IPS-15b (cell line): ENCODE results near the gene CSNK1D.

Experiments used
- H3K27me3 ChIP-seq: one replicate; pipeline ENCODE4 v1.6.1; 2013; ENCODE audit warnings: low read length; ENCODE audit not compliant: control insufficient read depth, insufficient read depth
- H3K36me3 ChIP-seq: one replicate; pipeline ENCODE4 v1.6.1; 2013; ENCODE audit warnings: low read length; ENCODE audit not compliant: control insufficient read depth, insufficient read depth
- H3K4me1 ChIP-seq: one replicate; pipeline ENCODE4 v1.6.1; 2013; ENCODE audit warnings: mild to moderate bottlenecking, low read length; ENCODE audit not compliant: control insufficient read depth, insufficient read depth
- H3K4me3 ChIP-seq: one replicate; pipeline ENCODE4 v1.5.1; 2013; ENCODE audit warnings: low read depth, low read length
- H3K9ac ChIP-seq: one replicate; pipeline ENCODE4 v1.6.1; 2013; ENCODE audit warnings: low read depth, mild to moderate bottlenecking, low read length
- H3K9me3 ChIP-seq: one replicate; pipeline ENCODE4 v1.6.1; 2013; ENCODE audit warnings: mild to moderate bottlenecking, low read length; ENCODE audit not compliant: control insufficient read depth, insufficient read depth

The CSNK1D gene

DNA sequence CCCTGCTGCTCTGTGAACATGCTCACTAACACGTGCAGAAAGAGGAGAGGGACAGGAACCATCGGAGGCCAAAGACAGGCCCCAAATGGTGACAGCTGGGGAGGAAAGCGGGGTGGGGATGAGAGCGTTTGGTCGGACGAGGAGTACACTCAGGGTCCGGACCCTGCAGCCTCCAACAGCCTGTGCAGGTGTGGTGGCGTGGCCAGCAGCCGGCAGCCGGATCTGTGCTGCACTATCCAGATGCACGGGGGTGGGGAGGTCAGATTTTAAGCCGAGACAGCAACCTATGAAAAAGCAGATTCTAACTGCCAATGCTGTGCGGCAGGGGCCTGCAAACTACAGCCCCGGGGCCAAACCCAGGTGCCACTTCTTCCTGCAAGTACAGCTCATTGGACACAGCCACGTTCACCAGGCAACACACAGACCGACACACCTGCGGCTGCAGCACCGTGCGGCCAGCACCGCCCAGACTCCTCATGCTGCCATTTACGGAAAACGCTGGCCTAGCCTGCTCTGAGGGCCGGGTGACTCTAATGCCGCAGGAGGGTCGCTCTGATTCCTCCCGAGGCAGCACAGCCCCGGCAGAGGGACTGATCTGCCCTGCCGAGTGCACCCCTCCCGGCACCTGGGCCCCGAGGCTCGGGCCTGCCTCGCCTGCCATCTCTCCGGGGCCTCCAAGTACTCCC is 23.5 kb downstream of the CSNK1D start:
- Histone ChIP-seq H3K9me3 (no peaks in the 10 kb centered on the region), H3K36me3 (peaks cover 85% of the 10 kb centered on the region), H3K4me3 (no peak overlapping the region), H3K9ac (no peak overlapping the region), H3K4me1 (no peaks in the 10 kb centered on the region), H3K27me3 (no peaks in the 10 kb centered on the region)

DNA sequence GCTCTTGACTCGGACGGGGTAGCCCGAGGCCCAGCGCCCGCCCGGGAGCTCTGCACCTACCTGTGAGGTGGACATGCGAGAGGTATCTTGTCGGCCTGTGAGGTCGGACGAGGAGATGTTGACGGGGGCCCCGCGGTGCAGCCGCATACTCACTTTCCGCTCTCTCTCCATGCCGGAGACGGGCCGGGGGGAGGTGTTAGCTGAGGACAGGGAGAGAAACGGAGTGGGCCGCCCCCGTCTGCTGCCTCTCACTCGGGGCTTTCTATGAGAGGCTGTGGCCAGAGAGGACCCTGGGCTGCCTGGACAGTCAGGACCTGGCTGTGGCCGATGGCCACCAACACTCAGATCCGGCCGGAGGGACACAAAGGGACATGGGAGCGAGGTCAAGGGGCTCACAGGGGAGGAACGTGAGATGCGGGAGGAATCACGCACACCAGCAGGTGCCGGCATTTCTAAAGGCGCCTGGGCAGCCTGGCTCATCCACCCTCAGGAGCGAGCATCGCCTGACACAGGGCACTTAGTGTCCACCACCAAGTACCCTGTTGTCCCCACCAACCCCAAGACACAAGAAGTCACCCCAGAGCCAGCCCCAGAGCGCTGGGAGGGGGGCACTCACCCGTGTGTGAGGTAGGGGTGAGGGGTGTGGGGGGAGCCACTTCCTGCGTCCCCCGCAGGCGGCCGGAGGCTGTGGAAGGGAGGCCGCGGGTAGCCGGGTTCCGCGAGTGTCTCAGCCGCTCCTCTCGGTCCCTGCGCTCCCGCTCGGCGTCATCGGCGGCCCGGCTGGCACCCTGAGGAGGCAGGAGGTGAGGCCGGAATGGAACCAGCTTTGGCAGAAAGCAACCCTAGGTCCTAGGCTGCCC is 24.5 kb downstream of the CSNK1D start:
- Histone ChIP-seq H3K9me3 (no peaks in the 10 kb centered on the region), H3K9ac (no peak overlapping the region), H3K4me3 (no peak overlapping the region), H3K4me1 (no peaks in the 10 kb centered on the region), H3K27me3 (no peaks in the 10 kb centered on the region), H3K36me3 (peaks cover 95% of the 10 kb centered on the region)

DNA sequence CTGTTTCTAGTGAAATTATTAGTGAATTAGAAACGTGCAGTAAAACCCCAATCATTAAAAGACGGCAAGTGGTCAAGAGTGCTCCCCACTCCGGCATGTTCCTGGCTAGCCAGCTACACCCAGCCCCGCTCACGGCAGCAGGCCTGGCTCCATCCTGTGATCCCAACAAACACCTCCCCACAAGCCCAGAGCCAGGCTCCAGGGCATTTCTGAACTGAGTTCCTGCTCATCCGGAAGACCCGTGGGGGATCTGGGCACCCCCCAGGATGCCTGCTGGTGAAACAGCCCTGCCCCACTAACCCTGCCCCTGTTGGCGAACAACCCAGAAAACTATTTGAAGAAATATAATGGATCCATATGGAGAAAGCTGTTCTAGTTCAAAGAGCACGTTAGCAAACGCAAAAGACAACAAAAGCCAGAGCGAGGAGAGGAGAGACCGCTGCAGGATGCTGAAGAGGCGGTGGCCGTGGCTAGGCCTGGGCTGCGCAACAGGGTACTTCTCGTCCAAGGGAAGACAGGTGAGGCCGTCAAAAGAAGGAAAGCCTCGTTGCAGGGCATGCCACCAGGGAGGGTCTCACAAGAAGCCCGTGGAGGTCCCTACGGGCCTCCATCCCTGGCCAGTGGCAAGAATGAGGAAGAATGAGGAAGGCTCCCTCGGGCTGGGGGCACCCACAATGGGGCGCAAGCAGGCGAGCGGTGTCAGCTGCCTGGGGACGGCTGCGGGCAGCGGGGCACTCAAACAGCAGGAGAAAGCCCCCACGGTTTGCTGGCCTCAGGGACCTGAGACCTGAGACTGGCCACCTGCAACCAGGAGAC is 25.4 kb downstream of the CSNK1D start:
- Histone ChIP-seq H3K4me3 (no peak overlapping the region), H3K9ac (no peak overlapping the region), H3K4me1 (no peaks in the 10 kb centered on the region)

DNA sequence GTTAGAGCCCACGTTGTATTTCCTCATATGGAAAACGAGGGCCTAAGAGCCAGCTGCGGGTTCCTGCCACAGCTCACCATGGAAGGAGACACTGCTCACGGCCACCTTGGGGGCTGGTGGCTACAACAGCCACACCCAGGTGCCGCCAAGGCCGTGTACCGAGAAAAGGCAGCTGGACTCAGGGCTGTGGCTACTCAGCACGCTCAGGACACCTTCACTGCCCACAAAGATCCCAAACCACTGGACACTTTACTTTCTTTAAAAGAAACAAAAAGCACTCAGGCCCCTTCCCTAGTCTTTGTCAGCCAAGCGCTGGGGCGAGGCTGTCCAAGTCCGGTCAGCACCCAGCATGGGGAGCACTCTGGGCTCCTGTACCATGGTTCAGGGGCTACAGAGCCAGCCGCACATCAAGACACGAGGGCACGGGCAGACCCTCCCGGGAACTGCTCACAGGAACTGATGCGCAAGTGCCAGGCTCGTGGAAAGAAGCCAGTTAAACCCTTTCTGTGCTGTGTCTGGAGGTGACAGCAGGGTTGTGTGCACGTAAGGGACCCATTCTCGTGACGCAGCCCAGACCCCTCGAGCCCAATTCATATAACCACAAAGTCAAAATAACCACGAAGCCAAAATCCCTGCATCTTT is 26.2 kb downstream of the CSNK1D start:
- no peaks in the 10 kb centered on the region for H3K4me1 ChIP-seq
- H3K9ac ChIP-seq = no peak overlapping the region
- no peaks in the 10 kb centered on the region for H3K9me3 ChIP-seq

More for the DNA sequence above, 25.4 kb downstream of the CSNK1D start:
- peaks cover 99% of the 10 kb centered on the region for H3K36me3 ChIP-seq
- H3K9me3 ChIP-seq = no peaks in the 10 kb centered on the region
- no peaks in the 10 kb centered on the region for H3K27me3 ChIP-seq

DNA sequence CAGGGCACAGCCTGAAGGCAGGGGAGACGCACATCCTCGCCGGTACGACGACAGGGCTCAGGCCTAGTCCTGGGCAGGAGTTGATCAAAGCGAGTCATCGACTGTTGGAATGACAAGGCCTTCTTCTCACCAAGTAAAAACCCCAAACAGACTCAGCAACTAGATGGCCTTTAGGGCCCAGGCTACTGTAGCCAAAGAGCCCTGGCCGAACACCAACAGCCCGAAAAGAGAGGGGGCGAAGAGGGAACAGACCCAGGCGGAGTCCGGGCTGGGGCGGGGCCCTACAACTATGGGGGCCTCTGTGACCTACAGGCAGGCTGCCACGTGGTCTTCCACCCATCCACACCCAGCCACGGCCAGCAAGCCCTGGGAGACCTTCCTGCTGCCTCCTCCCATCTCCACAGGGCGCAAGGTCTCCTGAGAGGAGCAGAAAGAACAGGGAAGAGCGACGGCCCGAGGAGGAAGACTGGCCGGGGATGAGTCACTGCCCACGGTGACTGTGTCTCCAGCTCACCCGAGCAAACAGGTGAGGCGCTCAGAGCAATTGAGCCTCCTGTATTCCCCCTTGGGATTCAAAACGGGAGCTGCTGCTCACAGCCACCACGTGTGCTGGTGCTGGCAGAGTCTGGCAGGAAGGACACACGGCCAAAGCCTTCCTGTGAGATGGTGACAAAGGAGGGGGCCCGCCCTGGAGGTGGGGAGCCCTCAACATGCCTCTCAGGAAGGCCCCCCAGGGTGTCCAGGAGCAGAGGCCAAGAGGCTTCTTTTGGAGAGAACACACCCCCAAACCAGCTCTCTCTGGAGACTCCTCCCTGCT is 26.9 kb downstream of the CSNK1D start:
- H3K9me3 ChIP-seq = no peaks in the 10 kb centered on the region
- H3K4me3 ChIP-seq = no peak overlapping the region
- H3K9ac ChIP-seq = no peak overlapping the region
- H3K4me1 ChIP-seq = no peaks in the 10 kb centered on the region
- H3K36me3 ChIP-seq = peaks cover 87% of the 10 kb centered on the region
- H3K27me3 ChIP-seq = no peaks in the 10 kb centered on the region

More for the DNA sequence above, 26.2 kb downstream of the CSNK1D start:
- Histone ChIP-seq H3K27me3 (no peaks in the 10 kb centered on the region), H3K36me3 (peaks cover 93% of the 10 kb centered on the region), H3K4me3 (no peak overlapping the region)

DNA sequence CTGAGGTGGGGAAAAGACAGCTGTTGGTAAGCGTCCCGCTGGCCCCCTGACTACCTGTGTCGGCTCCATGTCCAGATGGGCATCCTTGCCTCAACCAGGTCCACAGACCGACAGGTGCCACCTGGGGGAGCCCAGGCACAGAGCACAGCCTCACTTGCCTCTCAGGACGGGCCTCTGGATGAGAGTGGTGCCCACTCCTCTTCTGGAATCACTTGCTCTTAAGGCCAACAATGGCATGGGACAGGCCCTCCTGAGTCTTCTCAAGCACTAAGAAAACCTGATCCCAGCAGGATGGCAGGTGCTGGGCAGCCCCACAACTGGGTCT is 27.5 kb downstream of the CSNK1D start:
- H3K9ac ChIP-seq = no peak overlapping the region
- H3K9me3 ChIP-seq = no peaks in the 10 kb centered on the region
- no peak overlapping the region for H3K4me3 ChIP-seq
- H3K4me1 ChIP-seq = no peaks in the 10 kb centered on the region
- peaks cover 87% of the 10 kb centered on the region for H3K36me3 ChIP-seq
- H3K27me3 ChIP-seq = no peaks in the 10 kb centered on the region

DNA sequence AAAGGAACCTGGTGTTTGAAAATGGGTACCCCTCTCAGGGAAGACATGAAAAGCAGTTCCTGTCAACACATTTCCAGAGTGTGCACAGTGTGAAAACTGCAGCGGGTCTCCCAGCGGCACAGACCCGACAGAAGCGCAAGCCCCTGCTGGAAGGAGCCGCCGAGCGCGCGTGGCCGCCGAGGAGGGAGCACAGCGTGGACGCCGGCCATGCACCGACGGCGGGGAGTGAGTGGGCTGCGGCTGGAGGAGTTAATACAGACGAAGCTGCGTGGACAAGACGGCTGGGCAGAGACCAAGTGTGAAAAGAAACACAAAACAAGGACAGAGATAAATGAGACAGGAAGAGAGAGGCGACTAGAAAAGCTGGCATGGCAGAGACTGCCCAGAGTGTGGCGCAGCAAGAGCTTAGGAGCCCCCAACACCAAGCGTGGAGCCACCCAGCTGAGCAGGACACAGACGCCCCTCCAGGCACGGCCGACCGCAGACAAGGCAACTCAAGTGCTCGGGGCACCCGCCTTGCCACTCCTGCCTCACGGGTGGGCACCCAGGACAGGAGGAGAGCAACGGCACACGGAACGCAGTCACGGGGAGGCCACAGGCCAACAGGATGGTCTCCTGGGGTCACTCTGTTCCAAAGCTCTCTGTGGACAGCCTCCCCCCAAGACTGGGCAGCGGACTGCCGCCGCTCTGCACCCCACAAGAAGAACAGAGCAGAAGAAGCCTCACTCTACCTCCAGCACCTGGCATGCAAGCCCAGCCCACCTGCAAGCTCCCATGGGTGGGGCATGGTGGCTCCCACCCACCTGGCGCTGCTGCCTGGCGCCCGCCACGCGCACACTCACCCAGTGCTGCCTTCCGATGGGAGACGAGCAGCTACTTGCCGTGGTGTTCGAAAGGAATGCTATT is 28.1 kb downstream of the CSNK1D start:
- no peak overlapping the region for H3K9ac ChIP-seq
- no peaks in the 10 kb centered on the region for H3K4me1 ChIP-seq
- peaks cover 84% of the 10 kb centered on the region for H3K36me3 ChIP-seq
- no peaks in the 10 kb centered on the region for H3K27me3 ChIP-seq
- no peaks in the 10 kb centered on the region for H3K9me3 ChIP-seq
- no peak overlapping the region for H3K4me3 ChIP-seq

DNA sequence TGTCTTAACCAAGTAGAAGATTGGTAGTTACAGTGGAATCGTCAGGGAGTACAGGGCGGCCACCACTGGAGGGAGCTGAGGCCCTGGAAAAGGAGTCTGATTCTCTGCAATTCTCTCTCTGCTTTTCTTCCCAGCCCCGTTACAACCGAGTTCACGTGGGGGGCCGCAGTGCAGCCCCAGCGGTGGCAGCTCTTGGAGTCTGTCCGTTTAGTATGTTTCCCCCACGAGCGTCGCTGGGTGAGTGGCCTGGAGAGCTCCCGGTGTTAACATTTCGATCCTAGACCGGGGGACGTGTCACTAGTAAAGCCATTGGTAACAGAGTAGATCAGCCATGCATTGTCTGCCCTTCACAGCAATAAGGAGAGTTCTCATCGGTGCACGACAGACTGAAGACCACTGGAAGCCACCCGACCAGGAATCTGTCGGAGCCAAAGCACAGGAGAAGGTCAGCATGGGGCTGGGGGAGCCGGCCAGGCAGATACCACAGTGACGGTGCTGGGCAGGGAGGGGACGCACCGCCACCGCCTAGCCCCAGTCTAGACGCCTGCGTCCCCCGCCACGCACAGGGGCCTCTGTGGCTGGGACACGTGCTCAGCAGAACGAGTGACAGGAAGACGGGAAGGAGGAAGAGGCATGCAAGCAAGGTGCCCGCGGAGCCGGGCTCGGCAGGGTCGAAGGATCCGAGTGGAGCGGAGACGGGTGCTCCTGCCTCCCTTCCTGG is 28.9 kb downstream of the CSNK1D start:
- Histone ChIP-seq H3K4me1 (no peaks in the 10 kb centered on the region), H3K9me3 (no peaks in the 10 kb centered on the region), H3K36me3 (peaks cover 76% of the 10 kb centered on the region), H3K9ac (no peak overlapping the region), H3K27me3 (no peaks in the 10 kb centered on the region), H3K4me3 (no peak overlapping the region)

DNA sequence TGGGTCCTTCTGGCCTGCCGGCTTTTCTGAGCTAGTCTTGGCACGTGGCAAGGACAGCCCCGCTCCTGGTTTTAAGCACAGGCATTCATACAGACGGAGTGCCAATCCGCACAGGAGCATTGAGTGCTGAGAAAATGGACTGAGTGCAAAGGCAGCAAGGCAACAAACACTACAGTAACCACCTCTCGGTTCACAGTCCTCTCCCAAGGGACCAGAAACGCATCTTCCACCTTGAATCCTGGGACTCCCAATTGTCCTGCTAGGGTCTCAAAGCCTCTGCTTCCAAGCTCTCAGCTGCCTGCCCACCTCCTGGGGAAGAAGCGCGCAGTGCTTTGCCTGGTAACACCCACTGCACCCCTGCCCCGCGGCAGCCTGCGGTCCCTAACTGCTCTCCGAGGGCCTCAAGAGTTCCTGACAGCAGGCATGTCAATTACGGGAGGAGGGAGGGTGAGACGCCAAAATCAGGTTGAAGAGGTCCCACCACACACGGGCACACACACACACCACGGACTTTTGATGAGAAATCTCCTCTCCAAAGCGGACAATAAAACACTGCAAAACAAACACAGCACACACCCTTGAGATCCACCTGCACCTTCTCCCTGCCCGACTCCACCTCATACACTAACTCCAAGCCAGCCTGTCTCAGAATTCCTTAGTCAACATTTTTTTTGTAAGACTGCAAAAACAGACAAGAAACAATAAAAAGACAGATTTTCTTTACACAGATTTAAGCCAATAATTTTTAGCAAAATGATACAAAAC is 29.7 kb downstream of the CSNK1D start:
- Histone ChIP-seq H3K9ac (peak overlapping the region; percentile 5), H3K36me3 (peaks cover 73% of the 10 kb centered on the region), H3K4me1 (no peaks in the 10 kb centered on the region)

More for the DNA sequence above, 29.7 kb downstream of the CSNK1D start:
- H3K9me3 ChIP-seq = no peaks in the 10 kb centered on the region
- no peak overlapping the region for H3K4me3 ChIP-seq
- H3K27me3 ChIP-seq = no peaks in the 10 kb centered on the region
